Large intestine (tissue), 3 donors: ENCODE measurements around the gene KRTAP5-5. TPM values are rescaled to one million over a fixed set of nuclear protein-coding genes. Genes with fewer than 3 reads are reported as not detected.

Source experiments
- DNase-seq, 2 donors: peaks; one replicate each; pipeline versions ENCODE4 v3.0.0 to v3.0.0-alpha.2; 2013
- H3K27ac ChIP-seq: one replicate; pipeline ENCODE4 v1.5.1; 2013; ENCODE audit warnings: low read length
- H3K27me3 ChIP-seq: 2 replicates; pipeline ENCODE4 v1.6.1; 2013; ENCODE audit warnings: low read length; ENCODE audit not compliant: control insufficient read depth, insufficient read depth
- H3K36me3 ChIP-seq: 2 replicates; pipeline ENCODE4 v1.6.1; 2013; ENCODE audit warnings: low read length; ENCODE audit not compliant: control insufficient read depth, insufficient read depth
- H3K4me1 ChIP-seq: one replicate; pipeline ENCODE4 v1.6.1; 2013; ENCODE audit warnings: low read length; ENCODE audit not compliant: control insufficient read depth, insufficient read depth
- H3K4me3 ChIP-seq: one replicate; pipeline ENCODE4 v1.5.1; 2013; ENCODE audit warnings: low read length
- H3K9me3 ChIP-seq: one replicate; pipeline ENCODE4 v1.6.1; 2013; ENCODE audit warnings: mild to moderate bottlenecking, low read depth, low read length, moderate library complexity; ENCODE audit not compliant: control insufficient read depth
- WGBS: methylation state at CpG from one replicate; pipeline ENCODE4 v1.1.5; 2013; ENCODE audit warnings: low lambda C conversion rate; ENCODE audit not compliant: insufficient coverage; 5-methylcytosine and 5-hydroxymethylcytosine counted together
- polyA plus RNA-seq: library from polyadenylated mRNA; unstranded; fragments of 120-200 nt; gene quantifications from one replicate; pipeline ENCODE4 v1.2.1, GENCODE V29; 2013

KRTAP5-5 gene
- polyA plus RNA-seq, 1 donor: 0.18 TPM

DNA sequence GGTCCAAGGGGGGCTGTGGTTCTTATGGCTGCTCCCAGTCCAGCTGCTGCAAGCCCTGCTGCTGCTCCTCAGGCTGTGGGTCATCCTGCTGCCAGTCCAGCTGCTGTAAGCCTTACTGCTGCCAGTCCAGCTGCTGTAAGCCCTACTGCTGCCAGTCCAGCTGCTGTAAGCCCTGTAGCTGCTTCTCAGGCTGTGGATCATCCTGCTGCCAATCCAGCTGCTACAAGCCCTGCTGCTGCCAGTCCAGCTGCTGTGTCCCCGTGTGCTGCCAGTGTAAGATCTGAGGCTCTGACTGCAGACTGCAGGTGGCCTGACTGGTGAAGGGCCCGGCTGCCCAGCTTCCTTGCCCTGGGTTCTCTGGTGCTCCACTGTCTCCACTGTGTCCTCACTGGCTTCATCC lies 696 bp downstream of the KRTAP5-5 start:
- Histone ChIP-seq H3K27me3 (peaks cover 22% of the 10 kb centered on the region), H3K4me3 (no peak overlapping the region), H3K36me3 (no peaks in the 10 kb centered on the region), H3K27ac (no peak overlapping the region), H3K4me1 (no peaks in the 10 kb centered on the region), H3K9me3 (no peaks in the 10 kb centered on the region)
- WGBS: no CpG with 5 or more reads among the region's 2 CpGs
- no peak for DNase-seq

GRCh38 chr11:1631066-1631568 lies 1.5 kb downstream of the KRTAP5-5 start:
- Histone ChIP-seq H3K4me1 (no peaks in the 10 kb centered on the region), H3K36me3 (no peaks in the 10 kb centered on the region), H3K4me3 (no peak overlapping the region), H3K9me3 (no peaks in the 10 kb centered on the region), H3K27ac (no peak overlapping the region), H3K27me3 (peaks cover 22% of the 10 kb centered on the region)
- no peak for DNase-seq
- 60% methylated on average over 2 of the region's 13 CpGs for WGBS

GRCh38 chr11:1632053-1632714 lies 2.6 kb downstream of the KRTAP5-5 start:
- no peak overlapping the region for H3K27ac ChIP-seq
- DNase-seq: no peak
- H3K27me3 ChIP-seq: peaks cover 22% of the 10 kb centered on the region
- no peaks in the 10 kb centered on the region for H3K9me3 ChIP-seq
- no CpG with 5 or more reads among the region's 11 CpGs for WGBS
- H3K4me3 ChIP-seq: no peak overlapping the region
- H3K4me1 ChIP-seq: no peaks in the 10 kb centered on the region
- H3K36me3 ChIP-seq: no peaks in the 10 kb centered on the region

DNA sequence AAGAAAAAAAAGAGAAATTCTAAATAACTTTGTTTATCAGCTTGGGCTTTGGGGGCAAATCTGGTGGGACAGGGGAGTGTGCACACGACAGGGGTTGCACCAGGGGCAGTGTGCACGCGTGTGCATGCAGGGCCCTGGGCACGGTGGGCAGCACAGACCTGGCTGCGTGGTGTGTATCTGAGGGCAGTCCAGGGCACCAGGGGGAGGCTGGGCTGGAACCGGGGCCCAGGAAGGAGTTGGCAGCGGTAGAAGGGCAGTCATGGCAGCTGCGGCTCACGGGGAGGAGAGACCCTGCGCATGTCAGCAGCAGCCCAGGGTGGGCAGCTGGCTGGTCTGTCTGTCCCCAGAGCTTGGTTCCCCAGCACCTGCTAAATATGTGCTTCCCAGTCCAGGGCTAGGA lies 4.3 kb downstream of the KRTAP5-5 start:
- no peak for DNase-seq
- Histone ChIP-seq H3K27me3 (peaks cover 18% of the 10 kb centered on the region), H3K4me3 (no peak overlapping the region), H3K9me3 (no peaks in the 10 kb centered on the region), H3K27ac (no peak overlapping the region), H3K36me3 (no peaks in the 10 kb centered on the region), H3K4me1 (no peaks in the 10 kb centered on the region)
- no CpG with 5 or more reads among the region's 10 CpGs for WGBS

- peaks cover 12% of the 10 kb centered on the region for H3K27me3 ChIP-seq
- H3K4me1 ChIP-seq: no peaks in the 10 kb centered on the region
- no CpG with 5 or more reads among the region's 19 CpGs for WGBS
- no peaks in the 10 kb centered on the region for H3K36me3 ChIP-seq
- no peak for DNase-seq
- H3K4me3 ChIP-seq: no peak overlapping the region
- no peak overlapping the region for H3K27ac ChIP-seq
- H3K9me3 ChIP-seq: no peaks in the 10 kb centered on the region
Measured at GRCh38 chr11:1636291-1636950, 6.8 kb downstream of the KRTAP5-5 start.

DNA sequence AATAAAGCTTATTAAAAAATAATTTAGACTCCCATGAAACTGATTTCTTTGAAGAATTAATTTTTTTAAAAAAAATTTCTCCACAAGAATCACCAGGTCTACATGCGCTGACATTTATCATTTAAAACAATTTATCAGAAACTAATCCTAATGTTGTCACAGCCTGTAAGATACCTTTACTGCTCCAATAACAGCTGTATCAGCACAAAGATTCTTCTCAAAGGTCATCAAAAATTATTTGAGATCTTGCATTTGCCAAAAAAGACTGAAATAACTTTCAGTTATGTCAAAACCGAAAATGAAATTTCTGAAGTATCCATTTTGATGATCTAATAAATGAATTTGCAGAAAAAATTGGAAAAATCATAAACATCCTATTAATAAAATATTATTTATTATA lies 8.1 kb downstream of the KRTAP5-5 start:
- Histone ChIP-seq H3K9me3 (no peaks in the 10 kb centered on the region), H3K27me3 (peaks cover 3% of the 10 kb centered on the region), H3K36me3 (no peaks in the 10 kb centered on the region), H3K27ac (no peak overlapping the region), H3K4me3 (no peak overlapping the region), H3K4me1 (no peaks in the 10 kb centered on the region)
- 92% methylated on average over 2 of the region's 2 CpGs for WGBS
- no peak for DNase-seq

- no peaks in the 10 kb centered on the region for H3K36me3 ChIP-seq
- H3K27ac ChIP-seq: no peak overlapping the region
- H3K4me1 ChIP-seq: no peaks in the 10 kb centered on the region
- DNase-seq: no peak
- no peak overlapping the region for H3K4me3 ChIP-seq
- no peaks in the 10 kb centered on the region for H3K9me3 ChIP-seq
- peaks cover 3% of the 10 kb centered on the region for H3K27me3 ChIP-seq
- WGBS: no CpG with 5 or more reads among the region's 8 CpGs
Measured at GRCh38 chr11:1638344-1638743, 8.8 kb downstream of the KRTAP5-5 start.

- no CpG with 5 or more reads among the region's 18 CpGs for WGBS
- H3K9me3 ChIP-seq: no peaks in the 10 kb centered on the region
Measured at GRCh38 chr11:1639102-1639620, 9.6 kb downstream of the KRTAP5-5 start.

DNA sequence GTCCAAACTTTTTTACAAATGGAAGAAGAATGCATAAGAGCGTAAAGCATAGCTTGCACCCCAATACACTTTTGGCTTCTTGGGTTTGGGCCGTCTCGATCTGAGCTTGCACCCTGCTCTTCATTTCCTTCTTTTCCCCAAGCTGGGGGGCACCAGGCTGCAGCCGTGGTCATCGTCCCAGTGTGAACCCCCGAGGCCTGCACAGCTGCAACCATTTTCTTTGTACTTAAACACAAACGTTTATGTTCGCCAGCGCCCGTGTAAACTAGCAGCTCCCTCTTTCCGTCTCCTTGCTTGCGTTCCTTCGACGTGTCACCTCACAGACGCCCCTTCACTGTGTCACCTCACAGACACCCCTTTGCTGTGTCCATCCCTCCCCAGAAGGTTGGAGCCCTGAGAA lies 10.1 kb downstream of the KRTAP5-5 start:
- H3K4me1 ChIP-seq: no peaks in the 10 kb centered on the region
- peak overlapping the region; percentile 16 for H3K27ac ChIP-seq
- H3K36me3 ChIP-seq: no peaks in the 10 kb centered on the region
- H3K4me3 ChIP-seq: no peak overlapping the region
- peaks cover 3% of the 10 kb centered on the region for H3K27me3 ChIP-seq
- no peaks in the 10 kb centered on the region for H3K9me3 ChIP-seq
- no peak for DNase-seq
- 83% methylated on average over 1 of the region's 15 CpGs for WGBS

More at GRCh38 chr11:1639102-1639620, 9.6 kb downstream of the KRTAP5-5 start:
- H3K4me1 ChIP-seq: no peaks in the 10 kb centered on the region
- H3K27ac ChIP-seq: peak overlapping the region; percentile 16
- H3K36me3 ChIP-seq: no peaks in the 10 kb centered on the region
- H3K27me3 ChIP-seq: peaks cover 3% of the 10 kb centered on the region
- peak in 1 of 2 donors; percentile 41 for DNase-seq
- no peak overlapping the region for H3K4me3 ChIP-seq

- Histone ChIP-seq H3K27ac (no peak overlapping the region), H3K4me1 (no peaks in the 10 kb centered on the region), H3K9me3 (no peaks in the 10 kb centered on the region), H3K4me3 (no peak overlapping the region), H3K27me3 (peaks cover 3% of the 10 kb centered on the region), H3K36me3 (no peaks in the 10 kb centered on the region)
- WGBS: no CpG with 5 or more reads among the region's 32 CpGs
- DNase-seq: no peak
Measured at GRCh38 chr11:1640076-1640946, 10.7 kb downstream of the KRTAP5-5 start.
